ENCODE measurements around the gene RBM33.

Gene RBM33

DNA sequence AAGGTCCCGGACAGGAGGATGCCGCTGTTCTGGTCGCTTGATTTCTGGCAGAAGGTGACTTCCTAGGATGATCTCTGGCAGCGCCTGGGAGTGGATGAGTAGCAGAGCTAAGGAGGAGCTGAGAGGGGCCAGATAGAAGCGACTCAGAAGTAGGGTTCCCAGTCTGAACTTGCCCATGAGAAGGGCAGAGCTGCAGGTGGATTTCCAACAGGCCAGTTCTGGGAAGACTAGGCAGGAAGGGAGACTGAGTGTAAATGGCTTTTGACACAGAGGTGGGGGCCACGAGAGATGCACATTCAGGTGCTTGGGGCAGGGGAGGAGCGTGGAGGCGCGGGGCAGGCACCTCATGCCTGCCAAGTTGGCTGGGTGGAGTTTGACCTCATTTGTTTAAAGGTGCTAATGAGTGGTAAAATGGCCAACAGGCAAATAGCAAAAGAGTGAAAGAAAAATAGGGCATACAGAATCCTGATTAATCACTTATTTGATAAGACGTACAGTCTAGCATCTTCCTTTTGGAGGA, 109.0 kb downstream of the RBM33 start:
- no peak for DNase-seq

DNA sequence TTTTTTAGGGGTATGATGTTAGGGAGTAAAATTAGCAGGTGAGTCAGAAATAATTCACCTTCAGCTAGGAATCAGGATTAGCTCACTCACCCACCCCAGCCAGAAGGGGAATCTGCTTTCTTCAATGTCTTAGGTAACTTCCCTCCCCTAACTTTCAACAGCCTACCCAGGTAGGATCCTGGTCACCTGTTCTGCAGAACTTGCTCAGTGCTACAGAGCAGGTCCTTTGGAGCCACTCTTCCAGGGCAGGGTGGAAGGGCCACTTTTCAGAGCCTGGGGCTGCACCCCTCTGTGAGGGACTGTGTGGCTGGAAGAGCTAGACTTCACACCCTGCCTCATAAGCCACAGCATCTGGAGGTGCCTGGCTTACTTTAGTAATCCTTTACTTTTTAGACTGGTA, 109.7 kb downstream of the RBM33 start:
- DNase-seq, result no peak

DNA sequence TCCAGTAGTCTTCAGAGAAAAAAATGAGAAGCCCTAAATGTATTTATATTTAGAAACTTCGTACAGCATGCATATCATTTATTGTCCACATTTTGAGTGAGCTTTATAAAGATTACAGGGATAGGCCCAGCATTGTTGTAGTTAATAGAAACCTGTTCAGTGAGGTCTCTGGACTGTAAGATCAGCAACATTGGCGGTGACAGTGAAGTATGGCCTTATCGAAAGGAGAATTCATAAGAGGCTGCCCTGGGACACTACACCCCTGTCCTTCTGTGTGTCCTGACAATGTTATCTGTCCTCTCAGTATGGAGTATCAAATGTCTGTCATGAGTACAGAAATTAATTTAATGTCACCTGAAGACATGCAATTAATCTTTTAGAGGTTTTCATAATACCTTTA, 110.6 kb downstream of the RBM33 start:
- no peak for DNase-seq

DNA sequence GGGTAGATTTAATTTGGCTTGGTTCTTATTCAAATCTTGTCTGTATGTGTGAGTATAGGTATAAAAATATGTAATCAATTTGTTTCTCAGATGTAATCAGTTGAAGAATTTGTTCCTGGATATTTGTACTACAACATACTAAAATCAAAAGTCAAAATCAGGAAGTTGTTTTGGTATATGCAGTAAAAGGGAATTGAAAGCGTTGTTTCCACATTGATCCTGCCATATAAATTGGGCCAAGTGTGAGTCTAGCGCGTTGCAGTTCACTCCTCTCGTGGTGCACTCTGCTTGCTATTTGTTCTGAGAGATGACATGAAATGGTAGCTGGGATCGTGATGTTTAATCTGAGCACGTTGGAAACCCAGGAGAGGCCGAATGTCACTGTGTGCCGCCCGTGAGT, 111.9 kb downstream of the RBM33 start:
- DNase-seq, result no peak

- no peak for DNase-seq
Observed at GRCh38 chr7:155758348-155758747, 113.9 kb downstream of the RBM33 start.

- DNase-seq, result no peak
Observed at GRCh38 chr7:155759740-155760430, 115.4 kb downstream of the RBM33 start.

GRCh38 chr7:155761162-155761561, 116.7 kb downstream of the RBM33 start:
- DNase-seq, result no peak

GRCh38 chr7:155762036-155762435, 117.6 kb downstream of the RBM33 start:
- DNase-seq, result no peak

DNA sequence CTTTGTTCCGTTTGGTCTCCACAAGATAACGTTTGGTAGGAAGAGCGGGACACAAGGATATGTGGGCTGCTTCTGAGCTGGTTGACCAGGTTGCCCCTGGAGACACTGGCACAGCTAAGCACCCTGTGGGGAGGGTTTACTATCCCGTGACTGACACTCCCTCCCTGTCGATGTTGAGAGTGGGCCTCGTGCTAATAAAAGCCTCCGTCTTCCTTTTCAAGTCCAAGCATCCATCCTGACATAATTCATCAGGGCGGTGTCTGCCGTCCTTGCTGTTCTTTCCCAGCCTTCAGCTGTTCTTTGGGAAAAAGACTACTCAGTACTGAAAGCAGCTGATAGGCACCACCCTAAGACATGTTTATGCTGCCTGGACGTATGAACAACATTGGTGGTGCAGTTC, 118.2 kb downstream of the RBM33 start:
- DNase-seq, result no peak

DNA sequence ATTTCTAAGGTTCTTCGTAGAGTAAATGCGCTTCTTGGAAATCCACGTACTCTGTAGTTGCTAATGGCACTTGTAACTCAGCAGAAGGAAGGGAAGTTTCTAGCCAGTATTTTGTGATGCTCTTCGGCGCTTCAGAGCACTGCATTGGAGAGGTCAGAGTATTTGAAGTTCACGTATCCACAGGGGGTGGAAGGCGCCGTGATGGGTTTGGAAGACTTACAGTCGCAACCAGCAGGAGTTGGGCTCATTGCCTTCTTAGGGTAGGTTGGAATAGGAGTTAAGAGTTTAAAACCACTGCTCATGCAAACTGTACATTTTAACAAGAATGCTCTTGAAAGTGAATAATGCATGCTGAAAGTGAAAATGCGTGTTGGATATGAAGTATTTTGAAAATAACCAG, 118.7 kb downstream of the RBM33 start:
- DNase-seq, result no peak

DNA sequence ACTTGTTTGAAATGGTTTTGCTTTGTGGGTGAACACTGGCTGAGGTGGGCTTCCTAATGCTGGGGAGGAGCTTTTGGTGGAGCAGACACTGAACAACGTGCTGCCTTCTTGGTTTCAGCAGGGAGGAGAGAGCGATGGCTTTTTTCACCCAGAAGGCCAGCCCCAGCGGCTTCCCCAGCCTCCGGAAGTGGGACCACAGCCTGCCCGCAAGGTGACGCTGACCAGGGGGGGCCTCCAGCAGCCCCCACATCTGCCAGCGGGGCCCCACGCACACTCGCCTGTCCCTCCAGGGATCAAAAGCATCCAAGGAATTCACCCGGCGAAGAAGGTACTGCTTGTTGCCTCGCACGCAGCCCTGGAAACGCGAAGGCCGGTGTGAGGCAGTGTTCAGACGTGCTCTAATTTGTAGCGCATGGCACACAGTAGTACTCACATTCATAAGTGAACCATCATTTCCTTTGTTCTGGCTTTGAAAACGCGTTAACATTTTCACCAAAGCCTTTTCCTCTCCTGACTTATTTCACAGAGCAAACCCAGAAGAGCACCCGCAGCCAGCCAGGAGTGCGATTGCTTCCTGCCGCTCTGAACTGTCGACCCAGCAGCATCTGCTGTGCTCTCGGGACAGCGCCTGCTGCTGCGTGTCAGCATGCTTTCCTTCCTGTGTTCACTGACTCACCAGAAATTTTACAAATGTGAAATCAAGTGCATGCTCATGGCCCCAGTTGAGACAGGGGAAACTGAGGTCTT, 119.4 kb downstream of the RBM33 start:
- DNase-seq, result no peak

DNA sequence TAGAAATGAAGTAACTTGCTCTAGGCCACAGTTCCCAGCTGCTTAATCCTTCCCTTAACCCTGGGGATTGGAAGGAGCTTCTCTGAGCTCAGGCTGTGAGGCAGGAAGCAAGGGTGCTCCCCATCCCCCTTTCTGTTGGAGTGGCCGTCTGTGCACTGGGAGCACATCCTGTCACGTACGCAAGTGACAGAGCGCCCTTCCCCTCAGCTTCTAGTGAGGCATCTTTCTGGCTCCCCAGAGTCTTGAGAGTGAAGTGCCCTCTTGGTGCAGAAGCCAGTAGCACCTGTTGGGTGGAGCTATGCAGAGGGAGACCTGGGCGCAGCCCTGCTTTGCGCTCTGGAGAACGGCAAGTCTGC, 120.0 kb downstream of the RBM33 start:
- DNase-seq, result no peak

- DNase-seq, result no peak
Observed at GRCh38 chr7:155765458-155765857, 121.0 kb downstream of the RBM33 start.

- no peak for DNase-seq
Observed at GRCh38 chr7:155766386-155766785, 121.9 kb downstream of the RBM33 start.

DNA sequence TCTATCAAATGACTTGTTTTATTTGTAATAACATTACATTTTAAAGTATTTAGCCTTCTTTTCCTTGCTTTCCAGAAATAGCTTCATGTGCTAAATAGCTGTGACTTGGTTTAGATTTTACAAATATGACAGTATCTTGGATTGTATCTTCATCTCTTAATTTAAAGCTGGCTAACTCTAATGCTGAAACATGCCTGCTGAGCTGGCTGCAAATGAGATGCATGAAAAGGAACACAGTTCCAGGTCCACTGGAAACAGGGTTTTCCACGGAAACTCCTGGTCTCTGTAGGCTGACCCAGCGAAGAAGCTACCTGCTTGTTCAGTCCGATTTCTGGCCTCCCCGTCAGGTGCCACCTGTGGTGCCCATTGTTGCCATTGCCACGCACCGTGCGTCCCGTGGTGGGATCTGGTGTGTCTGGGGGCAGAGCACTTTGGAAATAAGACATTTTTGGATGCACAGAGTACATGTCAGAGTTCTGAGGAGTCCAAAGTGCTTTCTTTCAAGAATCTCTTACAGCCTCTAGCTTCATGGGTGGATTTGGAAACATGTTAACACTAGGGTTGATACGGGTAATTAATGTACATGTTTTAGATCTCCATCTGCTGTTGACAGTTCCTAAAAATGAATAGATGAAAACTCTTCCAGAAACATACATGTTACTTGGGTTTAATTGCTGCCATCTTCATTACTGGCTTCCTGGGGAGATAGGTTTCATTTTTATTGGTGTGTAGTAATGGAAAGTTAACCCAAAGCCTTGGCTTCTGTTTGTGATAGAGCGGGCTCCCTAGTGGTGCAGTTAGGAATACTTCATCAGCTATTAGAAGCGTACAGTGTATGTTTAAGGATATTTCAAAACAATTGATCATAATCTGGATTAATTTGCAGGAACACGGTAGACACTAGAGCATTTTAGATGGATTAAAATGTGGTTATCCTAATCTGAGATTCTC, 122.8 kb downstream of the RBM33 start:
- no peak for DNase-seq

GRCh38 chr7:155769701-155770100, 125.2 kb downstream of the RBM33 start:
- no peak for DNase-seq

DNA sequence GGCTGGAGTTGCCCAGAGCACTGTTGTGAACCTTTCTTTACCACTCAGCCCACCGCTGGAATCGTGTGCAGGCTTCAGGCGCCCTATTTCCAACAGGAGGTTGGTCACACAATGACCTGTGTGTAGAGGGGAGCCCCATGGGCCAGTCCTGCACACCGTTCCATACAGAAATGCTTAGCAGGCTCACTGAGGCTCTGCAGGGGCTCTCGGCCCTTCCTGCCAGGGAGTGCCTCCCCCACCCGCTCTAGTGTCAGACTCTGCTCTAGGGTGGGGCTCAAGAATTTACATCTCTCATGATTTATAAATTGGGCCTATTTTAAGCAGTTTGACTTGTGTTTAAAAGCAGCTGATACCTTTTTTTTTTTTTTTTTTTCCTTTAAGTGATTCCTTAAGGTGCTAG, 125.8 kb downstream of the RBM33 start:
- DNase-seq, result no peak

GRCh38 chr7:155773531-155773930, 129.1 kb downstream of the RBM33 start:
- no peak for DNase-seq

- DNase-seq, result no peak
Observed at GRCh38 chr7:155774947-155775346, 130.5 kb downstream of the RBM33 start.

- DNase-seq, result no peak
Observed at GRCh38 chr7:155775691-155776090, 131.2 kb downstream of the RBM33 start.

DNA sequence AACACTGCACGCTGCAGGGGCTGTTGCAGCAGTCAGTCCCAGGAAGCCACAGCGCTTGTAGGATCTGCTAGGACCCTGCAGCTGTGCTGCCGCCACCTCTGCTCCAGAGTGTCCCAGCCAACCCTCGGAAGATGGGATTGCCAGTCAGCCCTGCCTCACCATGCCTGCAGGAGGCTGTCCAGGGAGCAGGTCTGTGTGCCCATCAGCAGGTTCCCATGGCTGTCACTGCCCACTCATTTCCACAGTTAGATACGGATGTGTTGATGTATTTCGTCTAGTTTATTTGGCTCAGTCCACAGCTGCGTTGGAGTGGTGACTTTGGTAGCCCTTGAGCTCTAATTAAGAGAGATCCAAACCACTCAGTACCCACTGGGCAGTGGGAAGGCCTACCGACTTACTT, 132.1 kb downstream of the RBM33 start:
- DNase-seq, result no peak

DNA sequence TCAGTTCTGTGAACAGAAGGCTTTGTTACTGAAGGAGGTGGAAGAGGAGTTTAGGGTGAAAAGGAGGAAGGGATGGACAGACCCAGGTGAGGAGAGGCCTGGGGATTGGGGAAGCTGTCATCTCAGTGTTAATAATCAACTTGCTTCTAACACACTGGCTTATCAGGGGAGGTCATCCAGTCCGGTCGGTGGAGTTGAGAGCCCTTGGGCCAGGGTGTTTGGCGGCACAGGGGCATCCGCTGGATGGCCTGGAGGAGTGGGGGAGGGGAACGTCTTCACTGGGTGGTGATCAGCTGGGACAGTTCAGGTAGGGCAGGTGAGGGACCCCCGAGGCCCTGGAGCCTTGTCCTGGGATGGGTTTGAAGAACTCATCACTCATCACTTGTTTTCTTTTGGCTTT, 133.9 kb downstream of the RBM33 start:
- DNase-seq, result no peak

- no peak for DNase-seq
Observed at GRCh38 chr7:155780884-155781283, 136.4 kb downstream of the RBM33 start.

All from NCI-H2029 treated with DMSO at 0.1 percent for 48 hours (cell line).